SU-DHL-6 (cell line): Measurements from ENCODE around the gene GRM3.

Source experiments
- H2AFZ ChIP-seq: fragments of 200-600 bp; sonication (generic); 2 replicates; pipeline ENCODE4 v1.6.1; 2014; ENCODE audit warnings: low read depth, mild to moderate bottlenecking, moderate library complexity, mixed read lengths, antibody characterized with exemption, low read length; ENCODE audit not compliant: severe bottlenecking
- H3F3A ChIP-seq: fragments of 200-600 bp; shearing (Covaris generic); 2 replicates; pipeline ENCODE4 v1.6.0; 2016; ENCODE audit warnings: antibody characterized with exemption, mild to moderate bottlenecking; ENCODE audit not compliant: insufficient read depth
- H3K27ac ChIP-seq: fragments of 200-600 bp; sonication (generic); 2 replicates; pipeline ENCODE4 v1.5.1; 2016; ENCODE audit warnings: low read depth, mild to moderate bottlenecking, low read length, moderate library complexity, mixed read lengths
- H3K27me3 ChIP-seq: fragments of 200-600 bp; sonication (generic), shearing (Covaris generic); 2 replicates; pipeline ENCODE4 v1.6.0; 2014; ENCODE audit warnings: mild to moderate bottlenecking, low read length
- H3K36me3 ChIP-seq: fragments of 200-600 bp; sonication (generic); 2 replicates; pipeline ENCODE4 v1.6.1; 2014; ENCODE audit warnings: mild to moderate bottlenecking, low read length, mixed read lengths
- H3K4me2 ChIP-seq: fragments of 300-600, 200-600 bp; shearing (Covaris generic), sonication (generic); 2 replicates; pipeline ENCODE4 v1.6.0; 2014; ENCODE audit warnings: low read length, low read depth, mild to moderate bottlenecking; ENCODE audit not compliant: poor library complexity, severe bottlenecking
- H3K4me3 ChIP-seq: fragments of 200-600 bp; sonication (generic); 2 replicates; pipeline ENCODE4 v1.5.1; 2014; ENCODE audit warnings: antibody characterized with exemption, low read length, mild to moderate bottlenecking, mixed read lengths; ENCODE audit not compliant: insufficient read depth, poor library complexity, severe bottlenecking
- H3K79me2 ChIP-seq: fragments of 200-600 bp; sonication (generic); 2 replicates; pipeline ENCODE4 v1.6.1; 2014; ENCODE audit warnings: mild to moderate bottlenecking, low read length, moderate library complexity; ENCODE audit not compliant: insufficient read depth
- H3K9ac ChIP-seq: fragments of 200-600 bp; sonication (generic); 2 replicates; pipeline ENCODE4 v1.7.0; 2014; ENCODE audit warnings: mild to moderate bottlenecking, low read length
- H3K9me2 ChIP-seq: fragments of 200-600 bp; sonication (generic); replicated peaks from 2 replicates; pipeline ENCODE4 v1.6.1; 2014; ENCODE audit warnings: low read length; ENCODE audit not compliant: insufficient read depth
- H3K9me3 ChIP-seq: fragments of 200-600 bp; sonication (generic); 2 replicates; pipeline ENCODE4 v1.6.1; 2014; ENCODE audit warnings: low read length, mixed read lengths; ENCODE audit not compliant: insufficient read depth
- H4K20me1 ChIP-seq: fragments of 200-600 bp; sonication (generic); 2 replicates; pipeline ENCODE4 v1.6.1; 2014; ENCODE audit warnings: low read depth, mild to moderate bottlenecking, antibody characterized with exemption, low read length, moderate library complexity, mixed read lengths
- EZH2phosphoT487 ChIP-seq: fragments of 200-600 bp; sonication (generic), shearing (Covaris generic); conservative IDR thresholded peaks from 2 replicates; pipeline ENCODE4 v1.6.1; 2018; ENCODE audit warnings: mild to moderate bottlenecking, antibody characterized with exemption, low read length, moderate library complexity, mixed read lengths
- TF ChIP-seq, protein P1 (sequence below): fragments of 200-600 bp; sonication (generic); IDR thresholded peaks from one replicate; pipeline ENCODE4 v1.5.1; 2017; ENCODE audit warnings: antibody characterized with exemption, mild to moderate bottlenecking, low read length, moderate library complexity; ENCODE audit not compliant: insufficient read depth, poor library complexity, severe bottlenecking

Gene GRM3

DNA sequence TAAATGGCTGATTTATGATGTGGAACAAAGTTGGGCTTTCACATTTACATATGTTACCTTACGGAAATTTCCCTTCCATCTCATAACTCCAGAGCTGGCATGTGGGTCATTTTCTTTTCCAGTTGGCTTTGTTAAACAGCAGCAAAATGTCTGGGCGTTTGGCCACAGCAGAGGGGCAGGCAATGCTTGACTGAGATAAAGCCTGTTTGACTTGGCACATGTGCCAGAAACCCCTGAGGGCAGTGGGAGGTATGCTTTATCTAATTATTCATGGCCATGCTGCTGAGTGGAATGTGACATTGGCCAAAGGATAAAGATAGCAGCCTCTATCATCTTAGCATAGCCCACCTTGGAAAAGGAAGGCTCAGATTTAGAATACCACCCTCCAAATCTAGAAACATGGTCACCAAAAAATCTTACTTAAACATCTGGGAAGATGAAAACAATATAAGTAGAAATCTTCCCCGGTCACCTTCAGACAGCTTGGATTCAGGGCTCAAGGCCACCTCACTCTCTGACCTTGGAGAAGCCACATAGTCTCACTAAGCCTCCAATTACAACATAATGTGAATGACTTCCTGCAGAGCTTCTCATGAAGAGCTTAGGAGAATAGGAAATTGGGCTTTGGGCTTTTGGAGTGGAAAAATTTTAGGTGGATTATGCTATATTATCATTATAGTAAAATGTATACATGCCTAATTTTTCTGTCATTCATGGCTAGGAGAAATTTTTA is 101.5 kb downstream of the GRM3 start:
- TF ChIP-seq, protein P1, sequence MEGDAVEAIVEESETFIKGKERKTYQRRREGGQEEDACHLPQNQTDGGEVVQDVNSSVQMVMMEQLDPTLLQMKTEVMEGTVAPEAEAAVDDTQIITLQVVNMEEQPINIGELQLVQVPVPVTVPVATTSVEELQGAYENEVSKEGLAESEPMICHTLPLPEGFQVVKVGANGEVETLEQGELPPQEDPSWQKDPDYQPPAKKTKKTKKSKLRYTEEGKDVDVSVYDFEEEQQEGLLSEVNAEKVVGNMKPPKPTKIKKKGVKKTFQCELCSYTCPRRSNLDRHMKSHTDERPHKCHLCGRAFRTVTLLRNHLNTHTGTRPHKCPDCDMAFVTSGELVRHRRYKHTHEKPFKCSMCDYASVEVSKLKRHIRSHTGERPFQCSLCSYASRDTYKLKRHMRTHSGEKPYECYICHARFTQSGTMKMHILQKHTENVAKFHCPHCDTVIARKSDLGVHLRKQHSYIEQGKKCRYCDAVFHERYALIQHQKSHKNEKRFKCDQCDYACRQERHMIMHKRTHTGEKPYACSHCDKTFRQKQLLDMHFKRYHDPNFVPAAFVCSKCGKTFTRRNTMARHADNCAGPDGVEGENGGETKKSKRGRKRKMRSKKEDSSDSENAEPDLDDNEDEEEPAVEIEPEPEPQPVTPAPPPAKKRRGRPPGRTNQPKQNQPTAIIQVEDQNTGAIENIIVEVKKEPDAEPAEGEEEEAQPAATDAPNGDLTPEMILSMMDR, result no peak
- no peak for TF ChIP-seq EZH2phosphoT487
- H3K9ac ChIP-seq, result no peak overlapping the region

DNA sequence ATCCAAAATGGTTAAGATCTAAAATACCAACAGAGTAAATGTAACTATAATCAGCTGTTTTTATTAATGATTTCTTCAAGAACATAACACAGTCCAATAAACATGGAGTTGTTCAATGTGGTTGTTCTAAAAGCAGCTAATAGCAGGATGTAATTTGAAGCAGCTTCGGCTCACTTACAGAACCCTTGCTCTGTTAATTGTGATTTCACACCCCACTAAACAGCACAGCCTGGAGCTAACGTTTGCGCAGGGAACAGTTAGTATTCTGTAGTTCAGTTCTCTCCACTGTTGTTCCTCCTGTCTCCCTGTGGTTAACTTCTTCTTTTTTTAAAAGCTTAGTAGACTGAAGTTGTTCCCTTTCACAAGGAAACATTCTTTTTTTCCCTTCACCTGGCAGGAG is 104.0 kb downstream of the GRM3 start:
- H3K9me2 ChIP-seq, result no peaks in the 10 kb centered on the region
- H3K4me3 ChIP-seq, result no peak overlapping the region
- no peaks in the 10 kb centered on the region for H4K20me1 ChIP-seq
- H3K27ac ChIP-seq, result no peak overlapping the region
- TF ChIP-seq, protein P1, result no peak
- no peak for TF ChIP-seq EZH2phosphoT487
- no peaks in the 10 kb centered on the region for H3K36me3 ChIP-seq
- no peaks in the 10 kb centered on the region for H3K9me3 ChIP-seq
- H3K27me3 ChIP-seq, result no peaks in the 10 kb centered on the region
- no peak overlapping the region for H2AFZ ChIP-seq
- no peak overlapping the region for H3K4me2 ChIP-seq
- H3K9ac ChIP-seq, result no peak overlapping the region
- H3K79me2 ChIP-seq, result no peaks in the 10 kb centered on the region
- H3F3A ChIP-seq, result no peaks in the 10 kb centered on the region

More for the DNA sequence above, 101.5 kb downstream of the GRM3 start:
- Histone ChIP-seq H3K4me3 (no peak overlapping the region), H3K9me3 (no peaks in the 10 kb centered on the region), H3K79me2 (no peaks in the 10 kb centered on the region), H3K36me3 (no peaks in the 10 kb centered on the region), H3F3A (no peaks in the 10 kb centered on the region), H3K9me2 (no peaks in the 10 kb centered on the region), H3K27me3 (no peaks in the 10 kb centered on the region), H4K20me1 (no peaks in the 10 kb centered on the region), H2AFZ (no peak overlapping the region), H3K27ac (no peak overlapping the region), H3K4me2 (no peak overlapping the region)

DNA sequence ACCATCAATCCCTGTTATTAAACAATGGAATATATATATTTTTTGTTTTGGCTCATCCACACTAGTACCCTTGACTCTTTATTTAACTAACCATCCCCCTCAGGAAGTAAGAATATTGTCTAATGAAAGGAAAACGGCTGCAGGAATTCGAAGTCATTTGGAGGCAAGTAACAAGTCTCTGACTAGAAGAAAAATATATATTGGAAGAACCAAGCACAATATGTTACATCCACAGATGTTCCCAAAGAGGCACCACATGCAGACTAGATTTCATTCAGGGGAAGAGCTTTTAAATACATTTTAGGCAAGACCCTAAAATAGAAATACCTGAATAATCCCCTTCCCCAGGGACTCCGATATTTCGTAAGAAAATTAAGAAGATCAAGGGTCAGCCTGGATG is 104.5 kb downstream of the GRM3 start:
- H3K9me2 ChIP-seq, result no peaks in the 10 kb centered on the region

More for the DNA sequence above, 104.5 kb downstream of the GRM3 start:
- Histone ChIP-seq H3K27ac (no peak overlapping the region), H3K36me3 (no peaks in the 10 kb centered on the region), H4K20me1 (no peaks in the 10 kb centered on the region), H3K79me2 (no peaks in the 10 kb centered on the region), H3K4me3 (no peak overlapping the region), H3F3A (no peaks in the 10 kb centered on the region), H3K4me2 (no peak overlapping the region), H3K9me3 (no peaks in the 10 kb centered on the region), H3K27me3 (no peaks in the 10 kb centered on the region), H3K9ac (no peak overlapping the region), H2AFZ (no peak overlapping the region)
- no peak for TF ChIP-seq EZH2phosphoT487
- TF ChIP-seq, protein P1, result no peak
